H1 (cell line): ENCODE results near the gene NOS1AP. TPM values are rescaled to one million over a fixed set of nuclear protein-coding genes. Genes with fewer than 3 reads are reported as not detected.

Source experiments
- ATF3 ChIP-seq: IDR thresholded peaks from 2 replicates; pipeline ENCODE4 v1.6.1; 2011; ENCODE audit warnings: low read depth, mild to moderate bottlenecking, low read length; ENCODE audit not compliant: insufficient read depth
- CBX5 ChIP-seq: fragments of 300-800, 300-1000 bp; sonication (generic); IDR thresholded peaks from 2 replicates; pipeline ENCODE4 v1.7.1; 2016; ENCODE audit warnings: antibody characterized with exemption, low read length, low read depth
- CHD7 ChIP-seq: fragments of 300-600 bp; sonication (generic); IDR thresholded peaks from 2 replicates; pipeline ENCODE4 v1.7.1; 2012; ENCODE audit warnings: low read length, moderate library complexity, mild to moderate bottlenecking, inconsistent platforms; ENCODE audit not compliant: insufficient replicate concordance
- CREB1 ChIP-seq: IDR thresholded peaks from 2 replicates; pipeline ENCODE4 v1.6.1; 2012; ENCODE audit warnings: inconsistent platforms
- GTF2F1 ChIP-seq: IDR thresholded peaks from 2 replicates; pipeline ENCODE4 v1.6.1; 2012; ENCODE audit warnings: low read depth, low read length, improper control_type of control experiment, borderline replicate concordance
- HDAC6 ChIP-seq: IDR thresholded peaks from one replicate; pipeline ENCODE4 v1.7.1; 2012; ENCODE audit warnings: low read depth, mild to moderate bottlenecking, inconsistent platforms, low read length, moderate library complexity
- MAX ChIP-seq: IDR thresholded peaks from 2 replicates; pipeline ENCODE4 v1.6.1; 2012; ENCODE audit warnings: inconsistent platforms
- RAD21 ChIP-seq, 2 experiments: IDR thresholded peaks in 1 of 2; conservative IDR thresholded peaks in 1 of 2; 2 replicates each; pipeline ENCODE4 v1.6.1; 2011; ENCODE audit warnings: low read depth in 2 of 2, low read length in 2 of 2, improper control_type of control experiment in 1 of 2, inconsistent platforms in 1 of 2, mild to moderate bottlenecking in 1 of 2, moderate library complexity in 1 of 2
- SP4 ChIP-seq: IDR thresholded peaks from 2 replicates; pipeline ENCODE4 v1.6.1; 2012; ENCODE audit warnings: low read length, inconsistent platforms
- TAF7 ChIP-seq: optimal IDR thresholded peaks from 2 replicates; pipeline ENCODE3; 2011; ENCODE audit warnings: low read depth, mild to moderate bottlenecking, inconsistent platforms, low read length, moderate library complexity, borderline replicate concordance
- polyA plus RNA-seq, 7 experiments: library from polyadenylated mRNA; depleted of rRNA in 3 of 7; stranded (reverse) in 5 of 7; unstranded in 2 of 7; fragments of >200 nt in 5 of 7; fragments of 200-250 nt in 2 of 7; gene quantifications; 1 replicate in 5 of 7; 2 replicates in 1 of 7; 4 replicates in 1 of 7; pipeline versions ENCODE4 v1.2.1 to v1.2.3, GENCODE V29; 2011 to 2013; ENCODE audit warnings: missing spikeins in 2 of 7, mixed read lengths in 2 of 7
- total RNA-seq: library from RNA; stranded (reverse); fragmentation: NEBNext Ultra II Directional; extraction: Animal tissue kit (Norgen Biotek cat#: 25700); gene quantifications from 2 replicates; pipeline ENCODE4 v1.2.1, GENCODE V29; 2021

Gene NOS1AP
- total and polyA plus RNA-seq, 2 of the 8 experiments (the other 6 are each of a cell fraction or from before 2014, with no cell fraction given) = 2.4 to 12.1 TPM

DNA sequence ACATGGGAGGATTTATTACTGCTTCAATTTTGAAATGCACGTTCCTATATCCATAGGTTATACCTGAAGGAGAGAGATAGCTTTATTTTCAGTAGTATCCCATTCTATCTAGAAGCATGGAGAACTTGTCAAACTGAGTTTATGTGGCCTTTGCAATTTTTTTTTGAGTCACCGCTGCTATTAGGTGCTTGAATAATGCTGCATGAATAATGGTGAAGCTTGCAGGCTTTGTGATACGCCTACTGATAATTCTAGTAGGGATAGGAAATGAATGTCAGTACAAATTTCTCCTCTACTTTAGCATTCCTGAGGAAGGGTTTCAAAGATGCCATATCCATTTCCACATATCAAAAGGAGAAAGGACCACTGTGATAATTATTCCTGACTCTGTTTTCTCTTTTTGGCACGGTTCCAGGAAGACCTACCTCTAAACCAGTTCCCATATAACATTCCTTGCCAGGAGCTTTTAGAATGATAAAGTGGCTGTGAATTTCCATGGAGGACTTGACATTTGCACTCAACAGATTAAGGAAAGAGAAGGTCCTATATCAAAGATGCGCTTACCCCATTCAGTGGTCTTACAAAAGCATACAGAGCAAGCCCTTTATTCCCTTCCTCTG, 223.7 kb downstream of the NOS1AP start (continued):
- TF ChIP-seq GTF2F1 = no peak
- TF ChIP-seq RAD21 (IDR thresholded peaks at IDR 0.05 in 1 of 2, conservative IDR thresholded peaks at IDR 0.05 in 1 of 2; ENCODE audit: low read depth in 2 of 2, low read length in 2 of 2) = no peak
- TF ChIP-seq CBX5 = no peak
- TF ChIP-seq MAX = no peak
- no peak for TF ChIP-seq HDAC6
- TF ChIP-seq CREB1 = no peak
- TF ChIP-seq SP4 = no peak
- no peak for TF ChIP-seq TAF7
- TF ChIP-seq ATF3 = no peak
- no peak for TF ChIP-seq CHD7
